Testis (tissue), 3 donors: ENCODE results near the gene ARID4B. TPM values are rescaled to one million over a fixed set of nuclear protein-coding genes. Genes with fewer than 3 reads are reported as not detected.

ENCODE experiments used
- DNase-seq: peaks from one replicate; pipeline ENCODE4 v3.0.0-alpha.2; 2019
- H3K27ac ChIP-seq, 2 donors: fragments of 200-600 bp; sonication (generic); one replicate each; pipeline ENCODE4 v1.5.1; 2019
- H3K27me3 ChIP-seq: fragments of 200-600 bp; sonication (generic); one replicate; pipeline ENCODE4 v1.5.1; 2019
- H3K36me3 ChIP-seq: fragments of 200-600 bp; sonication (generic); one replicate; pipeline ENCODE4 v1.5.1; 2017; ENCODE audit warnings: low read depth; ENCODE audit errors: missing control alignments
- H3K4me1 ChIP-seq: fragments of 200-600 bp; sonication (generic); one replicate; pipeline ENCODE4 v1.5.1; 2019
- H3K4me3 ChIP-seq, 2 donors: fragments of 200-600 bp; sonication (generic); one replicate each; pipeline ENCODE4 v1.5.1; 2017 to 2019
- H3K9me3 ChIP-seq: fragments of 200-600 bp; sonication (generic); one replicate; pipeline ENCODE4 v1.5.1; 2017
- POLR2A ChIP-seq: fragments of 450-650 bp; IDR thresholded peaks from one replicate; pipeline ENCODE4 v1.6.1; 2017; ENCODE audit warnings: antibody characterized with exemption, mild to moderate bottlenecking, moderate library complexity
- WGBS, 2 donors: methylation state at CpG; one replicate each; pipeline ENCODE4 v1.1.5; 2018; 5-methylcytosine and 5-hydroxymethylcytosine counted together
- intact Hi-C: fragments of 100-400 bp; cut with DNase I; formaldehyde crosslinking; loops from one replicate; pipeline ENCODE4 v1.15.1; 2023; ENCODE audit warnings: low total_unique reads
- polyA plus RNA-seq: library from polyadenylated mRNA; stranded (reverse); fragments of 350-450 nt; fragmentation: Illumina TruSeq; extraction: RNeasy Lipid Tissue Mini Kit (QIAGEN cat#74804); gene quantifications from one replicate; pipeline ENCODE4 v1.2.3, GENCODE V29; 2014; ENCODE audit warnings: low read depth, low replicate concordance; ENCODE audit not compliant: insufficient read depth
- total RNA-seq, 2 donors: library from RNA; depleted of rRNA; stranded (reverse); fragments of >200 nt; gene quantifications; one replicate each; pipeline ENCODE4 v1.2.3, GENCODE V29; 2016
- TF ChIP-seq, protein P1 (sequence below), 3 experiments: fragments of 450-650 bp in 2 of 3; fragments of 200-600 bp in 1 of 3; sonication (generic) in 1 of 3; IDR thresholded peaks; one replicate each; pipeline ENCODE4 v1.5.1; 2016 to 2019; ENCODE audit warnings: antibody characterized with exemption in 3 of 3, mild to moderate bottlenecking in 2 of 3, moderate library complexity in 1 of 3

The ARID4B gene
- total and polyA plus RNA-seq, 3 donors from 2014 or later: 11.6 to 72.4 (median 60.0) TPM

DNA sequence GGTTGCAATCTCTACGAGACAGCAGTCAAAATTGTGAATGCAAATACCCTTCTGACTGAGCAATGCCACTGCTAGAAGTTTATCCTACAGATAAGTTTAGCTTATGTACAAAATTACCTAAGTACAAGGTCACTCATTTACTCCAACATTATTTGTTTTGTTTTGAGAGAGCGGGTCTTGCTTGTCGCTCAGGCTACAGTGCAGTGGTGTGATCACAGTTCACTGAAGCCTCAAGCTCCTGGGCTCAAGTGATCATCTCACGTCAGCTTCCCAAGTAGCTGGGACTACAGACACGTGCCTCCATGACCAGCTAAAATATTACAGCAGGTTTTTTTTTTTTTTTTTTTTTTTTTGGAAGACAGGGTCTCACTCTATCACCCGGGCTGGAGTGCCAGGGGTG lies 182.3 kb downstream of the ARID4B start:
- DNase-seq: no peak
- intact Hi-C loops: no loop called here
- 87 to 93% methylated on average over 6 of the region's 6 CpGs for WGBS, 2 donors
- no peaks in the 10 kb centered on the region for H3K4me1 ChIP-seq
- no peaks in the 10 kb centered on the region for H3K36me3 ChIP-seq
- H3K27ac ChIP-seq: no peak overlapping the region
- no peak overlapping the region for H3K4me3 ChIP-seq
- TF ChIP-seq, protein P1, sequence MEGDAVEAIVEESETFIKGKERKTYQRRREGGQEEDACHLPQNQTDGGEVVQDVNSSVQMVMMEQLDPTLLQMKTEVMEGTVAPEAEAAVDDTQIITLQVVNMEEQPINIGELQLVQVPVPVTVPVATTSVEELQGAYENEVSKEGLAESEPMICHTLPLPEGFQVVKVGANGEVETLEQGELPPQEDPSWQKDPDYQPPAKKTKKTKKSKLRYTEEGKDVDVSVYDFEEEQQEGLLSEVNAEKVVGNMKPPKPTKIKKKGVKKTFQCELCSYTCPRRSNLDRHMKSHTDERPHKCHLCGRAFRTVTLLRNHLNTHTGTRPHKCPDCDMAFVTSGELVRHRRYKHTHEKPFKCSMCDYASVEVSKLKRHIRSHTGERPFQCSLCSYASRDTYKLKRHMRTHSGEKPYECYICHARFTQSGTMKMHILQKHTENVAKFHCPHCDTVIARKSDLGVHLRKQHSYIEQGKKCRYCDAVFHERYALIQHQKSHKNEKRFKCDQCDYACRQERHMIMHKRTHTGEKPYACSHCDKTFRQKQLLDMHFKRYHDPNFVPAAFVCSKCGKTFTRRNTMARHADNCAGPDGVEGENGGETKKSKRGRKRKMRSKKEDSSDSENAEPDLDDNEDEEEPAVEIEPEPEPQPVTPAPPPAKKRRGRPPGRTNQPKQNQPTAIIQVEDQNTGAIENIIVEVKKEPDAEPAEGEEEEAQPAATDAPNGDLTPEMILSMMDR (IDR thresholded peaks at IDR 0.05): no peak
- no peak for TF ChIP-seq POLR2A
- no peaks in the 10 kb centered on the region for H3K9me3 ChIP-seq
- no peaks in the 10 kb centered on the region for H3K27me3 ChIP-seq

DNA sequence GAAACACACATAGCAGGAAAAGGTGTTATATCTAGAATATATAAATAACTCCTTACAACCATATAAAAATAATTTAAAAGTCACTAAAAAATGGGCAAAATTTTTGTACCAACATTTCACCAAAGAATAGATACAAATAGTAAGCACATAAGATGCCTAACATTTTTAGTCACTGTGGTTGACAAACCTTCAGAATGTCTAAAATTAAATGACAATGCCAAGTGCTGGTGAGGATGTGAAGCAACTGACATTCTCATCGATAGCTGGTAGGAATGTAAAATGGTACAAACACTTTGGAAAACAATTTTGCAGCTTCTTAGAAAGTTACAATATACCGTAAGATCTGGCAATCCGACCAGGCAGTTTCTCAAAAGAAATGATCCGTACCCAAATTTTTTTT lies 185.0 kb downstream of the ARID4B start:
- DNase-seq: no peak
- TF ChIP-seq, protein P1 (IDR thresholded peaks at IDR 0.05): no peak
- TF ChIP-seq POLR2A: no peak
- no peaks in the 10 kb centered on the region for H3K9me3 ChIP-seq
- intact Hi-C loops: no loop called here
- 80 to 94% methylated on average over 4 of the region's 4 CpGs for WGBS, 2 donors
- no peaks in the 10 kb centered on the region for H3K4me1 ChIP-seq
- H3K27ac ChIP-seq: no peak overlapping the region
- no peaks in the 10 kb centered on the region for H3K36me3 ChIP-seq
- H3K27me3 ChIP-seq: no peaks in the 10 kb centered on the region
- H3K4me3 ChIP-seq: no peak overlapping the region

DNA sequence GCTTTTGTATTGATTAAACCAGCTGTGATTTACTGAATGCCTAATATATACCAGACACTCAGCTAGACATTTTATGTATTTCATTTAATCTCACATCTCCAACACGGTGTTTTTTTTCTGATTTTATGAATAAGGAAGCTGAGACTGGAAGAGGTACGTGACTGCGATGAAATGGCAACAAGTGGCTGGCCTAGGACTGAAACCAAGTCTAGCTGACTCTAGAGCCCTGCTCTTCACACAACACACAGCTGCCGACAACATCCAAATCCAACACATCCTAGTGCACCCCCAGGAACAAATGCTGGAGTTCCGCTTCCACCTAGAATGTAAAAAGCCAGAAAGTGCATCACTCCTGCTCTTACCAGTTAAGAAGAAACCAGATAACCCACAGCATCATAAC lies 188.7 kb downstream of the ARID4B start:
- Histone ChIP-seq H3K27ac (no peak overlapping the region), H3K27me3 (no peaks in the 10 kb centered on the region), H3K4me3 (no peak overlapping the region), H3K4me1 (no peaks in the 10 kb centered on the region), H3K9me3 (no peaks in the 10 kb centered on the region), H3K36me3 (no peaks in the 10 kb centered on the region)
- DNase-seq: no peak
- intact Hi-C loops: no loop called here
- TF ChIP-seq, protein P1 (IDR thresholded peaks at IDR 0.05): no peak
- no peak for TF ChIP-seq POLR2A
- 89 to 92% methylated on average over 5 of the region's 5 CpGs for WGBS, 2 donors

DNA sequence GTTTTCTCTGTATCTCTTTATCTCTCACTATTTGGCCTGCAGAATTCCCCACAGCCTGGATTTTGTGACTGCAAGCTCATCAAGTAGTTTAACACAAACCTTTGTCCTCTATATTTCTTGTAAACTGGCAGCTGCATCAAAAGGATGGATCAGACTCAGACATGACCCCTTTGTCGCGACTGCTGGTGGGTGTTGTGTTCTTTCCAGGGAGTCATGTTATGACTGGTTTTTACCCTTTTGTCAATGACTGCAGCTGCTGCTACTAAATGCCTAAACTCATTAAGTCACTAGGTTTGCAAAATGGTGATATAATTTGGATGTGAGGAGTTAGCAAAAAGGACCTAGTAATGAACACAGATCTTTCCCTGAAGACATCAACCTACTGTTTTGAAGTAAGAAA lies 189.2 kb downstream of the ARID4B start:
- H3K4me3 ChIP-seq: no peak overlapping the region
- TF ChIP-seq, protein P1 (IDR thresholded peaks at IDR 0.05): no peak
- TF ChIP-seq POLR2A: no peak
- intact Hi-C loops: no loop called here
- no peaks in the 10 kb centered on the region for H3K27me3 ChIP-seq
- no peak overlapping the region for H3K27ac ChIP-seq
- H3K36me3 ChIP-seq: no peaks in the 10 kb centered on the region
- H3K9me3 ChIP-seq: no peaks in the 10 kb centered on the region
- no peak for DNase-seq
- H3K4me1 ChIP-seq: no peaks in the 10 kb centered on the region
- 88 to 93% methylated on average over 2 of the region's 2 CpGs for WGBS, 2 donors

DNA sequence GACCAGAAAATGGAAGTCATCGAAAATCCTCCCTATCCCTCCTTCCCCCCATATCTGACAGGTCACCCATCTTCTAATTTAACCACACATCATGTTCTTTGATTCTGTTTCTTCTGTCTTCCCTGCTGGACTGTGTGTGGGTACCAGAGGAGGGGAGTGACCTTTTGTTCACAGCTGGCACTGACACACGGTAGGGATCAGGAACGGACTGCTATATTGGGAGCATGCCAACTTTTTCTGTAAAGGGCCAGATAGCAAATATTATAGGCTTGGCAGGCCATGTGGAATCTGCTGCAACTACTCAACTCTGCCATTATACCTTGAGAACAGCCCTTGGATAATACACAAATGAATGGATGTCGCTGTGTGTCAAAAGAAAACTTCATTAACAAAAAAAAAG lies 191.9 kb downstream of the ARID4B start:
- no peaks in the 10 kb centered on the region for H3K27me3 ChIP-seq
- no peak overlapping the region for H3K4me3 ChIP-seq
- no peaks in the 10 kb centered on the region for H3K36me3 ChIP-seq
- no peak overlapping the region for H3K27ac ChIP-seq
- WGBS, 2 donors: 62 to 78% methylated on average over 4 of the region's 4 CpGs
- no peak for TF ChIP-seq POLR2A
- TF ChIP-seq, protein P1 (IDR thresholded peaks at IDR 0.05): no peak
- H3K4me1 ChIP-seq: no peaks in the 10 kb centered on the region
- DNase-seq: no peak
- no peaks in the 10 kb centered on the region for H3K9me3 ChIP-seq
- intact Hi-C loops: no loop called here
